Fibroblast of the conjunctiva (primary cell): Measurements from ENCODE around the gene DDN.

Experiments
- DNase-seq: peaks from one replicate; pipeline ENCODE4 v3.0.0-alpha.2; 2010; ENCODE audit warnings: low read depth

The DDN gene

GRCh38 chr12:48981757-48982157 lies 17.4 kb downstream of the DDN start:
- no peak for DNase-seq

GRCh38 chr12:48980953-48981756 lies 18.0 kb downstream of the DDN start:
- no peak for DNase-seq

DNA sequence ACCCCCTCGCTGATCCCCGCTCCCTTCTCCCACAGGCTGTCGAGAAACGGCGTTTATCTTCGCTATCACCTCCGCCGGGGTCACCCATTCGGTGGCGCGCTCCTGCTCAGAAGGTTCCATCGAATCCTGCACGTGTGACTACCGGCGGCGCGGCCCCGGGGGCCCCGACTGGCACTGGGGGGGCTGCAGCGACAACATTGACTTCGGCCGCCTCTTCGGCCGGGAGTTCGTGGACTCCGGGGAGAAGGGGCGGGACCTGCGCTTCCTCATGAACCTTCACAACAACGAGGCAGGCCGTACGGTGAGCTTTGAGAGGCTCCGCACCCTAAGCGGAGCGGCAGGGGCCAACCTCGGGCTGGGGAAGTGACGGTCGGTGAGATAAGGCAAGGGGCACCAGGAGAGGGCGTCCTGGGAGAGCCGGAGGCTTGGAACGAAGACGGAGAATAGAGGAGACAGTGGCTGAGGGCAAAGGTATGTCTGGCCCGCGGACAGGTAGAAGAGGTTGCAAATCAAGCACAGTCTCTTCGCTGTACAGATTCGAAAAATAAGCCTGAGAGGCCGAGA lies 18.7 kb downstream of the DDN start:
- no peak for DNase-seq

DNA sequence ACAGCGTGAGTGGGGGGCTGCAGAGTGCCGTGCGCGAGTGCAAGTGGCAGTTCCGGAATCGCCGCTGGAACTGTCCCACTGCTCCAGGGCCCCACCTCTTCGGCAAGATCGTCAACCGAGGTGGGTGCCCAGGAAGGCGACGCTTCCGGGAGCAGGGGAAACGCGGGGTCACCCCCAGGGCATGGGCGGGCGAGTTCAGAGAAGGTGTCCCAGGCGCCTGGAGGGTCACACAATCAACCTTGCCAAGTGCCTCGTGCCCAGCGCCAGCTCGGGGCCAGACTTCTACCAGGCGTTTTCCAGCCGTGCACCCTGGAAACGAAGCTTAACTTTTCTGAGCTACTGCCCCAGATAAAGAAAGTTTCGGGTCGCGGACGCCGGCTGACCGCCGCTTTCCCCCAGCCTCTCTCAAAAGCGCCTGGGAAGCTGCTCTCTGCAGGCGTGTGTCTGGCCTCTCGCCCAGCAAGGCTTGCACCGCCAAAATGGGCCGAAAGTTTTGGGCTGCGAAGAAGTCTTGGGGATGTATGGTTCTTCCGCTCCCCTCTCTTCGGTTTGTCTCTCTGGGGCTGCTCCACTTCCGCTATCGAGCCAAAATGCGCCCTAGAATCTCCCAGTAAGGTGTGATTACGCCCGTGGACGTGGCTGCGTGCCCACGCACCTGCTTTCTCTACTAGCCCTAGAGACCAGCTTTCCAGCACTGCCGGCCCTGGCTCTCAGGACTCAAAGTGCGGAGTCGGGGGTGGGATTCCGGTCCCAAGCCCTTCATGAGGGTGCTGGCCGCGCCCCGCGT lies 19.4 kb downstream of the DDN start:
- no peak for DNase-seq

DNA sequence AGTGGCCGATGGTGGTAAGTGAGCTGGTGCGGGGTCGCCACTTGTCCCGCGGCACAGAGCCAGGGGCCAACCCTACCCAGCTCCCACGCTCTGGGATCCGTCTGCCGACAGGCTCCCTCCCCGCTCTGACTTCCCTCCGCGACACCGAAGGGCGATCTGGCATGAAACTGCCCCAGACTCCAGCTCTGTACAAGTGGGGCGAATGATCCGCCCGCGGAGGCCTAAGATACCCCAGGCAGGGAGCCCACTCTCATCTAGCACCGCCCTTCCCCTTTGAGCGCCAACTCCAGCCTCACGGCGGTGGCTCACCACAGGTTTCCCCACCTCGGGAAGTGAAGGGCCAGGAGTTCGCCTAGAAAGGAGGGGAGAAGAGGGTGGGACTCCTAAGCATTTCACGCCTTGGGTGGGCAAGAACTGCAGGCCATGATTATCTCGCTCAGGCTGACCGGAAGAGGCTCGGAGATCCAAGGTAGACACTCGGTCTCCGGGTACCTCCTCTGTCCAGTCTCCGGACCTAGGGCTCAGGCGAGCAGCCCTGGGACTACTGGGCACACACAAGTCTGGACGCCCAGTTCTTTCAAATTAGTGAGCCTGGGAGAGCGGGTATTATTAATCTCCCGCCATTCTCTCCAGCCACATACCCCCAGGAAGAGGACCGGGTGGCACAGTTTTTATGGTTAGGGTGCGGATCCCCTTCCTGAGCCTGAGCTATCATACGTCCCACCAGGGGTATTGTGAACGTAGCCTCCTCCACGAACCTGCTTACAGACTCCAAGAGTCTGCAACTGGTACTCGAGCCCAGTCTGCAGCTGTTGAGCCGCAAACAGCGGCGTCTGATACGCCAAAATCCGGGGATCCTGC lies 20.2 kb downstream of the DDN start:
- no peak for DNase-seq

DNA sequence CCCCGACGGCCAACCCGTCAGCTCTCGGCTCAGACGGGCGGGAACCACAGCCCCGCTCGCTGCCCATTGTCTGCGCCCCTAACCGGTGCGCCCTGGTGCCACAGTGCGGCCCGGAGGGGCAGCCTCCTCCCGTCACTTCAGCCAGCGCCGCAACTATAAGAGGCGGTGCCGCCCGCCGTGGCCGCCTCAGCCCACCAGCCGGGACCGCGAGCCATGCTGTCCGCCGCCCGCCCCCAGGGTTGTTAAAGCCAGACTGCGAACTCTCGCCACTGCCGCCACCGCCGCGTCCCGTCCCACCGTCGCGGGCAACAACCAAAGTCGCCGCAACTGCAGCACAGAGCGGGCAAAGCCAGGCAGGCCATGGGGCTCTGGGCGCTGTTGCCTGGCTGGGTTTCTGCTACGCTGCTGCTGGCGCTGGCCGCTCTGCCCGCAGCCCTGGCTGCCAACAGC lies 20.9 kb downstream of the DDN start, which contains the start of gene WNT1:
WNT1 (plus strand) TSS at position 32 of the 450 bp plus-strand sequence; CDS start at position 361, 329 bp downstream.
- no peak for DNase-seq

DNA sequence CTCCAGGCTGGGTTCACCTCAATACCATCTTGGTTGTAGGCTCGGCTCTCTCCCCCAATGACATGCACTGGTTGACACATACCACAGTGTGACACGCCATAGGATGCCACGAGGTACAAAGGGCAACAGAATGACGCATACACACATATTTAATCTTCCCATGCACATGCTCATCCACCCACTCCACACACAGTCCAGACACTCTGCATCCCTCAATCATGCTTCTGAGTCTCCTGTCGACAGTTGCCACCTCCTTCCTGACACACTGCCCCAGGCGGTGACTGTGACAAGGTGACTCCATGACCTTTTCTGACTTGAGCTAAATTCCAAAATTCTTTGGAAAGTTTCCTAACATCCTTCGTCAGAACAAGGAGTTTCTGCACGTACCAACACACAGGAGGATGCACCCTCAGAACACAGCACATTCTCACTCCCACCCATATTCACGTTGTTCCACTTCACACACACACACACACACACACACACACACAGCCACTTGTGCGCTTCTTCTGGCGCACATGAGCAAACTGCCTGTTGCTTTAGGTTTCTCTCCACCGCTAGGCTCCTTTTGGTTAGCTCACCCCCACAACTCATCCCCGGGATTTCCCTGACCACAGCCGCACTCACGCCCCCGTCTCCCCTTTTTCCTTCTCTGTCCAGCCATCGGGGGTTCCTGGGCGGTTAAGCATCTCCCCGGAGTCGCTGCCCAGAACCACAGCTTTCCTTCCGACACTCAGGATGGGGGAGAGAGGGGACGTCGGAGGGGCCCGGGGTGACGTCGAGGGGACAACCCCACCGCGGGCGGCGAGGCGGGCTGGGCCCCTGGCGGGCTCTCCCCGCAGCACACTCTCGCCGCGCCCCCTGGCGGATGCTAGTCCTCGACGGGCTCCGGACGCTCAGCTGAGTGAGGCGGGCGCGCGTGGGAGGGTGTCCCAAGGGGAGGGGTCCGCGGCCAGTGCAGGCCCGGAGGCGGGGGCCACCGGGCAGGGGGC lies 21.6 kb downstream of the DDN start:
- DNase-seq: no peak

- peak; percentile 40 for DNase-seq
Measured at GRCh38 chr12:48973941-48974673, 25.1 kb downstream of the DDN start.

DNA sequence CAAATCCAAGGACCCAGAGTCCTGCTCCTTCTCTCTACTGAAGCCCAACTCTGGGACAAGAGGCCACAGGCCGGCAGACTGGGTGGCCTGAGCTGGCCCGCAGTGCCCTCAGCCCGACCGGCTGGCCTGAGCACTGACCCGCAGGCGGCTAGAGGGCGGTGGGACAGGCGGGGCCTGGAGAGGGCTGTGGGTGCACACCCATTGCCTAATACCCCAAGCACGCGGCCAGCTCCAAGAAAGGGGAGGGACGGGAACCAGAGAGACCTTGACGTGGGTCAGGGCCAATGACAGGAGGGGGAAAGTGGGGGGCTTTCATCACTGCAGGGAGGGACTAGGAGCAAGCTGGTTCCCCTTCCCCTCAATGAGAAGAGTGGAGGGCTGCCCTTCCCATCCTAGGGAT lies 25.6 kb downstream of the DDN start:
- peak; percentile 17 for DNase-seq

DNA sequence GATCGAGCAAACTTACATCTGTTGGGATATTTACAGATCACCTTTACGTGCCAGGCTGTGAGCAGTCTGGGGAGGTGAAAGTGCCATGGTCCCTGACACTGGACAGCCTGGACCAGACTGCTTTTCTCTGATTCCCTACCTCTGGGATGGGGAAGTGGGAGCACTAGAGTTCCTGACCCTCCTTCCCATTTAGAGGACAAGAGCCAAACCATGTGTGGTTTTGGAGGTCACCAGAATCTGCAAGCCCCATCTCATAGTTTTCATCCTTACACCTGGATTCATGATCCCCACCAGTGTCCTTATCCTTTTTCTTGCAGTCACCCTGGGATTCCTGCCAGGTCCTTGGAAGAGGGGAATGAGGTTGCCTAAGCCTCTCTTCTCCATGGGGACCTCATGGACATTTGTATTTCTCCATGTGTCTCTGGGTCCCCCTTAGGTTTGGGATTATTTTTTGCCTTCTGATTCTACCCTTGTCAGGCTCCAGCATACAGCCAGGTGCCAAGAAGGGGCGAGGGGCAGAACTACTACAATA lies 26.2 kb downstream of the DDN start:
- DNase-seq: no peak

GRCh38 chr12:48972213-48972951 lies 26.8 kb downstream of the DDN start:
- no peak for DNase-seq

- no peak for DNase-seq
Measured at GRCh38 chr12:48970702-48971334, 28.4 kb downstream of the DDN start.

- DNase-seq: no peak
Measured at GRCh38 chr12:48969833-48970701, 29.1 kb downstream of the DDN start.

- no peak for DNase-seq
Measured at GRCh38 chr12:48969160-48969771, 29.9 kb downstream of the DDN start.

GRCh38 chr12:48968467-48968866 lies 30.7 kb downstream of the DDN start:
- DNase-seq: no peak

DNA sequence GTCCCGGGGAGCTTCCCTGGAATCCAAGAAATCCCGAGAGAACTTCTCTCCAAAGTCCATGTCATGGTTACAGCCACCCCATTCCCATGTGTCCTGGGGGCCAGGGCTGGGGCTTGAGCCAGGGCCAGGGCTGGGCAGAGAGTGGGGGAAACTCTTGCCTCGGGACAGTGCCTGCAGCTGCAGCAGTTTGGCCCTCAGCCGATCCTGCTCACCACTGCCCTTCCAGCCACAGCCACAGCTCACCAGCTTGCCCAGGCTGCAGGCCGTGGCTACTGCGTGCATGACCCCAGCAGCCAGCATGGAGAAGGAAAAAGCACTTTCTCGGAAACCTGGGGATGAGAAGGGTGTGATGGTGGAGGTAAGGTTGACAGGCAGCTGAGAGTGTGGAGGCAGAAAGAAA lies 31.2 kb downstream of the DDN start:
- DNase-seq: no peak
